ENCODE results near the gene SLC25A45.
A peak's percentile ranks its signal among the peaks of the same experiment; 100 is the strongest.
"Not testable (repeated sequence)": the region's sequence is repeated elsewhere in the genome, so short reads cannot be mapped to it uniquely, and the experiment has no call there.

The SLC25A45 gene

GRCh38 chr11:65420979-65421793 lies 38.7 kb upstream of the SLC25A45 start:
- DNase-seq = peak; percentile 43

- no peak for DNase-seq
Measured at GRCh38 chr11:65420506-65420905, 38.1 kb upstream of the SLC25A45 start.

GRCh38 chr11:65419772-65420481 lies 37.5 kb upstream of the SLC25A45 start:
- peak; percentile 51 for DNase-seq

GRCh38 chr11:65419460-65419771 lies 37.0 kb upstream of the SLC25A45 start:
- DNase-seq = no peak

GRCh38 chr11:65418681-65419459 lies 36.4 kb upstream of the SLC25A45 start:
- peak; percentile 85 for DNase-seq

- DNase-seq = no peak
Measured at GRCh38 chr11:65418431-65418680, 35.9 kb upstream of the SLC25A45 start.

- DNase-seq = no peak
Measured at GRCh38 chr11:65417702-65418430, 35.4 kb upstream of the SLC25A45 start.

GRCh38 chr11:65416841-65417701 lies 34.6 kb upstream of the SLC25A45 start:
- DNase-seq = no peak

GRCh38 chr11:65416341-65416824 lies 33.9 kb upstream of the SLC25A45 start:
- peak; percentile 86 for DNase-seq

- DNase-seq = no peak
Measured at GRCh38 chr11:65415499-65416340, 33.3 kb upstream of the SLC25A45 start.

- no peak for DNase-seq
Measured at GRCh38 chr11:65414776-65415498, 32.5 kb upstream of the SLC25A45 start.

- DNase-seq = not testable (repeated sequence)
Measured at GRCh38 chr11:65413077-65413664, 30.7 kb upstream of the SLC25A45 start.

- no peak for DNase-seq
Measured at GRCh38 chr11:65412271-65413076, 30.0 kb upstream of the SLC25A45 start.

- no peak for DNase-seq
Measured at GRCh38 chr11:65411681-65412070, 29.2 kb upstream of the SLC25A45 start.

- no peak for DNase-seq
Measured at GRCh38 chr11:65410936-65411680, 28.7 kb upstream of the SLC25A45 start.

GRCh38 chr11:65404638-65405339 lies 22.3 kb upstream of the SLC25A45 start:
- DNase-seq = no peak

- no peak for DNase-seq
Measured at GRCh38 chr11:65404210-65404609, 21.8 kb upstream of the SLC25A45 start.
